Esophagus muscularis mucosa (tissue), 4 donors: ENCODE results near the gene EIF2B5. TPM values are rescaled to one million over a fixed set of nuclear protein-coding genes. Genes with fewer than 3 reads are reported as not detected.
A peak's percentile ranks its signal among the peaks of the same experiment; 100 is the strongest.

Experiments used
- DNase-seq: peaks from one replicate; pipeline ENCODE4 v3.0.0-alpha.2; 2017; ENCODE audit errors: extremely low spot score
- H3K27ac ChIP-seq, 4 donors: fragments of 200-600 bp; sonication (generic); replicated peaks in 1 of 4; 1 replicate in 3 of 4; 2 replicates in 1 of 4; pipeline ENCODE4 v1.5.1; 2016 to 2019; ENCODE audit warnings: mild to moderate bottlenecking in 1 of 4
- H3K27me3 ChIP-seq, 4 donors: fragments of 200-600 bp; sonication (generic); one replicate each; pipeline versions ENCODE4 v1.5.1 to v1.6.0; 2016 to 2019
- H3K36me3 ChIP-seq, 4 donors: fragments of 200-600 bp; sonication (generic); one replicate each; pipeline ENCODE4 v1.5.1; 2016 to 2019
- H3K4me1 ChIP-seq, 4 donors: fragments of 200-600 bp; sonication (generic); one replicate each; pipeline ENCODE4 v1.5.1; 2016 to 2019
- H3K4me3 ChIP-seq, 4 donors: fragments of 200-600 bp; sonication (generic); 1 replicate in 2 of 4; 2 replicates in 2 of 4; pipeline ENCODE4 v1.5.1; 2016 to 2019; ENCODE audit warnings: mild to moderate bottlenecking in 4 of 4, moderate library complexity in 1 of 4
- H3K9me3 ChIP-seq, 4 donors: fragments of 200-600 bp; sonication (generic); 1 replicate in 3 of 4; 2 replicates in 1 of 4; pipeline ENCODE4 v1.5.1; 2016 to 2019
- EP300 ChIP-seq: sonication (generic); formaldehyde crosslinking; IDR thresholded peaks from one replicate; pipeline ENCODE4 v1.6.1; 2017; ENCODE audit warnings: antibody characterized with exemption
- POLR2A ChIP-seq: fragments of 450-650 bp; IDR thresholded peaks from one replicate; pipeline ENCODE4 v1.6.1; 2017; ENCODE audit warnings: antibody characterized with exemption, moderate library complexity, mild to moderate bottlenecking, low read depth
- POLR2AphosphoS5 ChIP-seq, 2 donors: sonication (generic); formaldehyde crosslinking; IDR thresholded peaks; one replicate each; pipeline ENCODE4 v1.6.1; 2017; ENCODE audit warnings: antibody characterized with exemption in 2 of 2
- WGBS: methylation state at CpG from one replicate; pipeline ENCODE4 v1.1.5; 2018; 5-methylcytosine and 5-hydroxymethylcytosine counted together
- intact Hi-C: fragments of 100-400 bp; cut with DNase I; formaldehyde crosslinking; loops from one replicate; pipeline ENCODE4 v1.15.1; 2023
- total RNA-seq, 4 donors: library from RNA; depleted of rRNA; stranded (reverse); fragments of >200 nt; gene quantifications; one replicate each; pipeline versions ENCODE4 v1.1.0 to v1.2.1, GENCODE V29; 2016
- TF ChIP-seq, protein P1 (sequence below), 3 experiments: fragments of 200-600 bp in 2 of 3; fragments of 450-650 bp in 1 of 3; sonication (generic) in 2 of 3; IDR thresholded peaks; one replicate each; pipeline ENCODE4 v1.5.1; 2017 to 2019; ENCODE audit warnings: antibody characterized with exemption in 3 of 3, mild to moderate bottlenecking in 2 of 3, moderate library complexity in 1 of 3

Gene EIF2B5
- total RNA-seq, 4 donors from 2014 or later, result 29.3 to 39.5 (median 33.8) TPM

DNA sequence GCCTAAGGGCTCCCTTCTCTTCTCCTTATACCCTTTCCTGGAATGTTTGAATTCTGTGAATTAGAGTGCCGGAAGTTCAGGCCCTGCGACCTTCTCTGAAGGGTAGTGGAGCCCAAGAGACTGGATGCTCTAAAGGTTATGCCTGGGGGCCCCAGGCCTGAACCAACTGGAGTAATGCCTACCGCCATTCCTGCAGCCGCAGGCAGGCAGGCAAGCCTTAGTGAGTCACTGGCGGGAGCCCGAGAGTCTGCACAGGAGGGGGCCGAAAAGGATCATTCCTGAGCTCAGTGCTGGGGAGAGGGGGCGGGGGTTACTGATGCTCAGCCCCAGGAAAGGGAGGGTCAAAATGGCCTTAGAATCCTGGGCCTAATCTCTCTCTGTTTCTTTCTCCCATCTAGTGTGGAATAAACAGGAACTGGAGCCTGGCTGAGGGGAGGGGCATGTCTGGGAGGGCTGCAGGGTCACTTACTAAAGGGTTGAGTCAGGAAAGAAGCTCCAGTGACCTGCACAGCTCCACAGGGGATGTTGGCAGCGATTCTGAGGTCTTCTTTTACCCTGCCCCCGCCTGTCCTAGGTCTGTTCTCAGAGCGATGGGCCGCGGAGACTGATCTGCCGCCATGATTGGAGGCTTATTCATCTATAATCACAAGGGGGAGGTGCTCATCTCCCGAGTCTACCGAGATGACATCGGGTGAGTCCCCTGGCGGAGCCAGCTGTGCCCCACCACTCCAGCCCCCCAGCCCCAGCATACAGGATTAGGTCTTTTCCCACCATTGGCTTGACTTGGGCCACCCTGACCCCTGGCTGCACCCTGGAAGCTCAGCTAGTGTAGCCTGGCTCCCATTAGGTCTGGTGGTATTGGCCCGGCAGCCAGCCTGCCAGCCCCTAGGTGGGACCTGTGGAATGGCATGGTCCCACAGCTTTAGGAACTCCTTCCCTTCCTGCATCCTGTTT is 41.5 kb downstream of the EIF2B5 start:
- intact Hi-C loops, result no loop called here
- no peak for TF ChIP-seq POLR2A
- TF ChIP-seq POLR2AphosphoS5 (IDR thresholded peaks at IDR 0.05), result peak; percentile 40 to 60
- TF ChIP-seq, protein P1, sequence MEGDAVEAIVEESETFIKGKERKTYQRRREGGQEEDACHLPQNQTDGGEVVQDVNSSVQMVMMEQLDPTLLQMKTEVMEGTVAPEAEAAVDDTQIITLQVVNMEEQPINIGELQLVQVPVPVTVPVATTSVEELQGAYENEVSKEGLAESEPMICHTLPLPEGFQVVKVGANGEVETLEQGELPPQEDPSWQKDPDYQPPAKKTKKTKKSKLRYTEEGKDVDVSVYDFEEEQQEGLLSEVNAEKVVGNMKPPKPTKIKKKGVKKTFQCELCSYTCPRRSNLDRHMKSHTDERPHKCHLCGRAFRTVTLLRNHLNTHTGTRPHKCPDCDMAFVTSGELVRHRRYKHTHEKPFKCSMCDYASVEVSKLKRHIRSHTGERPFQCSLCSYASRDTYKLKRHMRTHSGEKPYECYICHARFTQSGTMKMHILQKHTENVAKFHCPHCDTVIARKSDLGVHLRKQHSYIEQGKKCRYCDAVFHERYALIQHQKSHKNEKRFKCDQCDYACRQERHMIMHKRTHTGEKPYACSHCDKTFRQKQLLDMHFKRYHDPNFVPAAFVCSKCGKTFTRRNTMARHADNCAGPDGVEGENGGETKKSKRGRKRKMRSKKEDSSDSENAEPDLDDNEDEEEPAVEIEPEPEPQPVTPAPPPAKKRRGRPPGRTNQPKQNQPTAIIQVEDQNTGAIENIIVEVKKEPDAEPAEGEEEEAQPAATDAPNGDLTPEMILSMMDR (IDR thresholded peaks at IDR 0.05), result peak in 1 of 3 experiments; percentile 7
- Histone ChIP-seq H3K4me3 (peak overlapping the region; percentile 85 to 100 (median 99)), H3K36me3 (peaks cover 48 to 61% (median 55%) of the 10 kb centered on the region in 4 donors), H3K27ac (peak overlapping the region; percentile 90 to 97 (median 96)), H3K27me3 (no peaks in the 10 kb centered on the region), H3K4me1 (peaks cover 33 to 61% (median 50%) of the 10 kb centered on the region in 4 donors), H3K9me3 (no peaks in the 10 kb centered on the region)
- no peak for DNase-seq
- 25% methylated on average over 19 of the region's 19 CpGs for WGBS

DNA sequence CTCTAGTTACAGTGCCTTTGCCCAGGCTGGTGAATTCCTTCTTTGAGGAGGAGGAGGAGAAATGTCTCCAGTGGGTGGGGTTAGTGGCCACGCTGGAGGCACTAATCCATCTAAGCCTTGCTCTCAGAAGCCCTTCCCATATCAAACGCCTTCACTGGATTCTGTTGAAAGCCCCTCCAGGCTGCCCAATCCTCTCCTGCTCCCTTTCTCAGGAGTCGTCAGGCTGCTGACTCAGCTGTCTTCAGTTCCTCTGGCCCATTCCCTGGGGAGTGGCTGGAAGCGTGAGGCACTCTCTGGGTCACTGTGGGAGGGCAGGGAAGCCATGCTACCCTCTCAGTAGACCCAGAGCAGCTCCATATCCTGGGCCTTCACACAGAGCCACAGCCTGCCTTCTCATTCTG is 42.2 kb downstream of the EIF2B5 start:
- Histone ChIP-seq H3K27ac (peak overlapping the region; percentile 90 to 97 (median 96)), H3K9me3 (no peaks in the 10 kb centered on the region), H3K27me3 (no peaks in the 10 kb centered on the region), H3K4me1 (peaks cover 33 to 61% (median 50%) of the 10 kb centered on the region in 4 donors), H3K4me3 (peak overlapping the region; percentile 85 to 100 (median 99)), H3K36me3 (peaks cover 49 to 61% (median 55%) of the 10 kb centered on the region in 4 donors)
- intact Hi-C loops, result no loop called here
- TF ChIP-seq POLR2A (no peak), EP300 (no peak), POLR2AphosphoS5 (IDR thresholded peaks at IDR 0.05) (no peak)
- TF ChIP-seq, protein P1 (IDR thresholded peaks at IDR 0.05), result no peak
- DNase-seq, result no peak
- 23% methylated on average over 4 of the region's 4 CpGs for WGBS

DNA sequence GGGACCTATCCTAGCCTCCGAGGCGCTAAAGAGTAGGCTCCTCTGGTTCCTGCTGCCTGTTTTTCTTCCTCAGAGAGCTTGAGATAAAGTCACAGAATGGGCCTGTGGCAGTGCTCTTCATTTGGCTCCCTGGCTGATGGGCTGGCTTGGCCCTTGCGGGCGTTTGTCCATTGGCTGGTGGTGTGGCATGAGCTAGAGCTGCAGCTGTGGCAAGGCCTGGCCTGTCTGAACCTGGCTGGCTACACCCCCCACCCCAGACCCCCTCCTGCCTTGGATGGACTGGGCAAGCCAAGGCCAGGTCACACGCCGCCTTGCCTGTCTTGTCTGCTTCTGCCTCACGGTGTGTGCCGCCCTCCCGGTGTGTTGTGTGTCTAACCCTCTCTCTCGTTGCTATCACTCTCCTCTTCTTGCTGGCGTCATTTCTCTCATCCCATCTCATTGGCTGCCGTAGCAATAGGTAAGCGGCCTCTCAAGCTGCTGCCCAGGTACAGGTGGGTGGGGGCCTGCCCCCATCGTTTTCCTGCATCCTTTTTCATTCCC is 42.7 kb downstream of the EIF2B5 start:
- H3K4me1 ChIP-seq, result peaks cover 33 to 60% (median 50%) of the 10 kb centered on the region in 4 donors
- H3K27ac ChIP-seq, result peak overlapping the region; percentile 10 to 96 (median 92)
- H3K9me3 ChIP-seq, result no peaks in the 10 kb centered on the region
- DNase-seq, result no peak
- WGBS, result 87% methylated on average over 12 of the region's 14 CpGs
- H3K36me3 ChIP-seq, result peaks cover 52 to 61% (median 59%) of the 10 kb centered on the region in 4 donors
- H3K27me3 ChIP-seq, result no peaks in the 10 kb centered on the region
- TF ChIP-seq, protein P1 (IDR thresholded peaks at IDR 0.05), result no peak
- TF ChIP-seq POLR2AphosphoS5 (IDR thresholded peaks at IDR 0.05) (no peak), EP300 (no peak), POLR2A (no peak)
- intact Hi-C loops, result no loop called here
- peak overlapping the region in 2 of 4 donors; percentile 85 to 100 for H3K4me3 ChIP-seq

DNA sequence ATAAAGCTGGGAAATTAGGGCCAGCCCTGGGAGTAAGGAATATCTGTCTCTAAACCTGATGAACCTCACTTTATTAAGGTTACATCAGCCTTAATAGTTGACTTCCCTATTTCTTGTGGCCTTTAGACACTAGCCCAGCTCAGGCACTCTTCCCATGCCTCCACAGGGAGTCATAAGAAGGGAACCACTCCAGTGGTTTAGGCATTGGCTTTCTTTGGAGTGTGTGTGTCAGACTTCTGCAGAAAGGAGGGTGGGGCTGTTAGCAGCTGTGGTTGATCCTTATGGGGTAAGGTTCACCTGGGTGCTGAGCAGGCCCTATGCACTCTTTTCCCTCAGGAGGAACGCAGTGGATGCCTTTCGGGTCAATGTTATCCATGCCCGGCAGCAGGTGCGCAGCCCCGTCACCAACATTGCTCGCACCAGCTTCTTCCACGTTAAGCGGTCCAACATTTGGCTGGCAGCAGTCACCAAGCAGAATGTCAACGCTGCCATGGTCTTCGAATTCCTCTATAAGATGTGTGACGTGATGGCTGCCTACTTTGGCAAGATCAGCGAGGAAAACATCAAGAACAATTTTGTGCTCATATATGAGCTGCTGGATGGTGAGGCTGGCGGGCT is 43.5 kb downstream of the EIF2B5 start:
- H3K9me3 ChIP-seq, result no peaks in the 10 kb centered on the region
- peaks cover 60 to 68% (median 67%) of the 10 kb centered on the region in 4 donors for H3K36me3 ChIP-seq
- no peaks in the 10 kb centered on the region for H3K27me3 ChIP-seq
- intact Hi-C loops, result no loop called here
- WGBS, result 96% methylated on average over 13 of the region's 13 CpGs
- DNase-seq, result no peak
- TF ChIP-seq POLR2AphosphoS5 (IDR thresholded peaks at IDR 0.05) (no peak), POLR2A (no peak), EP300 (no peak)
- H3K4me1 ChIP-seq, result peaks cover 32 to 52% (median 48%) of the 10 kb centered on the region in 4 donors
- peak overlapping the region in 1 of 4 donors; percentile 10 for H3K27ac ChIP-seq
- H3K4me3 ChIP-seq, result no peak overlapping the region
